GM13977 (cell line): ENCODE data around the gene ZZZ3.

Experiments
- DNase-seq: peaks from one replicate; pipeline ENCODE4 v3.0.0; 2012; ENCODE audit warnings: low spot score
- in situ Hi-C: fragments of 300-500 bp; cut with MboI; formaldehyde crosslinking; loops from one replicate; pipeline ENCODE4 v1.12.0; 2022; ENCODE audit warnings: low sequenced_read_pairs, low pct_unique_long_range_greater_than_20kb, mixed read lengths, inconsistent platforms; ENCODE audit not compliant: unreplicated experiment
- TF ChIP-seq, protein P1 (sequence below): IDR thresholded peaks from 2 replicates; pipeline ENCODE4 v1.5.1; 2012; ENCODE audit warnings: mild to moderate bottlenecking, control low read depth; ENCODE audit not compliant: insufficient read depth; ENCODE audit errors: extremely low read depth, missing control alignments

ZZZ3 gene

DNA sequence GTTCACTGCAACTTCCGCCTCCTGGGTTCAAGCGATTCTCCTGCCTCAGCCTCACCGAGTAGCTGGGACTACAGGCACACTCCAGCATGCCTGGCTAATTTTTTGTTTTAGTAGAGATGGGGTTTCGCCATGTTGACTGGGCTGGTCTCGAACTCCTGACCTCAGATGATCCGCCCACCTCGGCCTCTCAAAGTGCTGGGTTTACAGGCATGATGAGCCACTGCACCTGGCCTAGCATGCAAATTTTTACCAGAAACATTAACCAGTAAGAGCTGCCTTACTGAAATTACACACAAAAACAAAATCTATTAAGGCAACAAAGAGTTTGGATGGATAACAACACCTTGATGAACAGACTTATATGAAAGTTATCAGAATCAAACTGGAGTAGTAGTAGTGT, 12.1 kb downstream of the ZZZ3 start:
- no peak for DNase-seq
- in situ Hi-C loops: no loop called here
- TF ChIP-seq, protein P1, sequence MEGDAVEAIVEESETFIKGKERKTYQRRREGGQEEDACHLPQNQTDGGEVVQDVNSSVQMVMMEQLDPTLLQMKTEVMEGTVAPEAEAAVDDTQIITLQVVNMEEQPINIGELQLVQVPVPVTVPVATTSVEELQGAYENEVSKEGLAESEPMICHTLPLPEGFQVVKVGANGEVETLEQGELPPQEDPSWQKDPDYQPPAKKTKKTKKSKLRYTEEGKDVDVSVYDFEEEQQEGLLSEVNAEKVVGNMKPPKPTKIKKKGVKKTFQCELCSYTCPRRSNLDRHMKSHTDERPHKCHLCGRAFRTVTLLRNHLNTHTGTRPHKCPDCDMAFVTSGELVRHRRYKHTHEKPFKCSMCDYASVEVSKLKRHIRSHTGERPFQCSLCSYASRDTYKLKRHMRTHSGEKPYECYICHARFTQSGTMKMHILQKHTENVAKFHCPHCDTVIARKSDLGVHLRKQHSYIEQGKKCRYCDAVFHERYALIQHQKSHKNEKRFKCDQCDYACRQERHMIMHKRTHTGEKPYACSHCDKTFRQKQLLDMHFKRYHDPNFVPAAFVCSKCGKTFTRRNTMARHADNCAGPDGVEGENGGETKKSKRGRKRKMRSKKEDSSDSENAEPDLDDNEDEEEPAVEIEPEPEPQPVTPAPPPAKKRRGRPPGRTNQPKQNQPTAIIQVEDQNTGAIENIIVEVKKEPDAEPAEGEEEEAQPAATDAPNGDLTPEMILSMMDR: no peak

DNA sequence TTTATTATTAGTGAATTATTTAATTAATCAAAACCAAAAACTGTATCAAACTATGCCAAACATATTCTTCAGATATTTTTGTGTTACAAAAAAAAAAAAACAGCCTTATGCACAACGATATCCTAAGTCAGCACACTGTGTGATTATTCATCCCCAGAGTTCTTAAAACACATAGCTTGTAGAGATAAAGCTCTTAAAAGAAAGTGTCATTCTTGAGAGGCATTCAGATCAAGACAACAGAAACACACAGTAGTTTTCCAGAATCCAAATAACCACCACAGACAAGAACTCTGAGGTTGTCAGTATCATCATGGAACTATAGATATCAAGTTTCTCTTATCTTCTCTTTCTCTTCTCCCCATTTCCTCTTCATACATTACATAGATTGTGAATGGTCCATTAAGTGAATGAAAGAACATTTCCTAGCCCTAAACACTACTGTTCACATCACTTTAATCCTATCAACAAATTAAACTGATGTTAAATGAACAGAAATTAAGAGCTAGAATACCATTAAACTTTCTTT, 13.5 kb downstream of the ZZZ3 start:
- TF ChIP-seq, protein P1: no peak
- in situ Hi-C loops: no loop called here
- no peak for DNase-seq

DNA sequence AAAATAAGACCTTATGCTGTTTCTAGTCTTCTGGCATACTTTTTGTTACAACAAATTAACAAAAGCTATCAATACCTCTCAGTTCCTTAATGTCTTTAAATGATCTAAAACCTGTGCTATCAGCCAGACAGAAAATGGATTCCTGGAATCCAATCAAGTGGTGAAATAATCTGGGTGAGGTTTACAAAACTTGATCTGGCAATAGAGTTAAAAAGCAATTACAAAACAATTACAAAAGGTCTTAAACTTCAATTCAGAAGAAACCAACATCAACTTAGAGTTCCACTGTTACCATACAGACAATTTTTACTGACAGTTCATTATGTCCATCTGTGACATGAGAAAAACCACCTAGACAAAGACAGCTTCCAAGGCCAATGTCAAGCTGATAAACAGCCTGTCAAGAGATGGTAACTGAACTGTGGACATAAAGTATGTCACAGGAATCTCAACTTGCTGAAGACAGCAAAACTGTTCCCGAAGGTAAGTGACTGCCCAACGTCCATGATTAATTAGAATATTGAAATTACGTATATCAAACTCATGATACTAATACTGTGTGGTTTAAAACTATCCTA, 17.4 kb downstream of the ZZZ3 start:
- in situ Hi-C loops: no loop called here
- TF ChIP-seq, protein P1: no peak
- DNase-seq: no peak

DNA sequence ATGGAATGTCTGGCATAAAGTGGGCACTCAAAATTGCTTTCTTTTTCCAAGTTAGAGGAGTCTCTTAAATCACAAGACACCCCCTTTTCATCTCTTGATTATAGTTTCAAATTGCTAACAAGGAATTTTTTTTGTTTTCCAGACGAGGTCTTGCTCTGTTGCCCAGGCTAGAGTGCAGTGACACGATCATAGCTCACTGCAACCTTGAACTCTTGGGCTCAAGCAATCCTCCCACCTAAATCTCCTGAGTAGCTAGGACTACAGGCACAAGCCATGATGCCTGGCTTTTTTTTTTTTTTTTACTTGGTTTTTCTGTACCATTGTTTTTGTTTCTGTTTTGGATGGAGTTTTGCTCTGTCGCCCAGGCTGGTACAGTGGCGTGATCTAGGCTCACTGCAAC, 20.8 kb downstream of the ZZZ3 start:
- in situ Hi-C loops: no loop called here
- no peak for DNase-seq

DNA sequence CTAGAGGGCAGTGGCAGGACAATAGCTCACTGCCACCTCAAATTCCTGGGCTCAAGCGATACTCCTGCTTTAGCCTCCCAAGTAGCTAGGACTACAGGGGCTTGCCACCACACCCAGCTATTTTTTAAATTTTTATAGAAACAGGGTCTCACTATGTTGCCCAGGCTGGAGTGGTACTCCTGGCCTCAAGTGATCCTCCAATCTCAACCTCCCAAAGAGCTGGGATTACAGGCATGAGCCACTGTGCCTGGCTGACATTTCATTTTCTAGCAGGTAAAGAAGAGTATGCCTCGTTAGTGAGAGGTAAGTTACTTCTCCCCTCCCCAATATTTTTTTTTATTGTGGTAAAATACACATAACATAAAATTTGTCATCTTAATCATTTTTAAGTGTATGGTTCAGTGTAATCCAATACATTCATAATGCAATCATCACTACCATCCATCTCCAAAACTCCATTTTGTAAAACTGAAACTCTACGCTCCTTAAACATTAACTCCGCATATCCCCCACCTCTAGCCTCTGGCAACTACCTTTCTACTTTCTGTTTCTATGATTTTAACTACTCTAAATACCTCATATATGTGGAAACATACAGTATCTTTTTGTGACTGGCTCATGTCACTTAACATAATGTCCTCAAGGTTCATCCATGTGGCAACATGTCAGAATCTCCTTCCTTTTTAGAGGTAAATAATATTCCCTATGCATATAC, 22.4 kb downstream of the ZZZ3 start:
- in situ Hi-C loops: no loop called here
- no peak for DNase-seq
- TF ChIP-seq, protein P1: no peak

More for the DNA sequence above, 20.8 kb downstream of the ZZZ3 start:
- TF ChIP-seq, protein P1: no peak

DNA sequence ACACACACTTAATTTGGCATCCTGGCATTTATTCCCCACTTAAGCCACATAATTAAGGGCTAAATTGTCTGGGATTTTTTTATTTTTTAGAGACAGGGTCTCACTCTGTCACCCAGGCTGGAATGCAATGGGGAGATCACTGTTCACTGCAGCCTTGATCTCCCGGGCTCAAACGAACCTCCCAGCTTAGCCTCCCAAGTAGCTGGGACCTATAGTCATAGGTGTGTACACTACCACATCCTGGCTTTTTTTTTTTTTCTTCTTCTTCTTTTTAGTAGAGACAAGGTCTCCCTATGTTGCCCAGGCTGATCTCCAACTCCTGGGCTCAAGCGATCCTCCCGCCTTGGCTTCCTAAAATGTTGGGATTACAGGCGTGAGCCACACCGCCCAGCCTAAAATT, 24.2 kb downstream of the ZZZ3 start:
- TF ChIP-seq, protein P1: no peak
- DNase-seq: no peak
- in situ Hi-C loops: no loop called here
